ENCODE measurements around the gene CCDC60.

Gene CCDC60, protein sequence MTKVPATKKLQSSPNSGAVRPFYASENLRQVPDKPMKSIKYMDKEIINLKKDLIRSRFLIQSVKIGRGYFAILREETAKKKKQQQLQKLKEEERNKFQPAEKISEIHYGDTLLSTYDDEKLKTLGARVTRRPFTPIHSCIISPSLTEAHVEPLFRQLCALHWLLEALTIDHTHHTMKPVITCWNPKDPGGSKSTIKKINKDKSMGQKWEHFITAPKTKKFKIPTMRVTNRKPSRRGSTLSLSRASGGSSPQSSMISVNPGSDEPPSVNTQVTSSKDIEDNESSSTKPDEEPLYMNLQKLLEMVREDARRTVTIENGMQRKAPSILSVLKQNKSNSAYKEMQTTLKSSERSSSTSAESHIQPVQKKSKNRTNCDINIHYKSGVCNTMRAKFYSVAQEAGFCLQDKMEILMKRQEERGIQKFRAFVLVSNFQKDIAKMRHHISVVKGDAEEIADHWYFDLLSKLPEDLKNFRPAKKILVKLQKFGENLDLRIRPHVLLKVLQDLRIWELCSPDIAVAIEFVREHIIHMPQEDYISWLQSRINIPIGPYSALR

DNA sequence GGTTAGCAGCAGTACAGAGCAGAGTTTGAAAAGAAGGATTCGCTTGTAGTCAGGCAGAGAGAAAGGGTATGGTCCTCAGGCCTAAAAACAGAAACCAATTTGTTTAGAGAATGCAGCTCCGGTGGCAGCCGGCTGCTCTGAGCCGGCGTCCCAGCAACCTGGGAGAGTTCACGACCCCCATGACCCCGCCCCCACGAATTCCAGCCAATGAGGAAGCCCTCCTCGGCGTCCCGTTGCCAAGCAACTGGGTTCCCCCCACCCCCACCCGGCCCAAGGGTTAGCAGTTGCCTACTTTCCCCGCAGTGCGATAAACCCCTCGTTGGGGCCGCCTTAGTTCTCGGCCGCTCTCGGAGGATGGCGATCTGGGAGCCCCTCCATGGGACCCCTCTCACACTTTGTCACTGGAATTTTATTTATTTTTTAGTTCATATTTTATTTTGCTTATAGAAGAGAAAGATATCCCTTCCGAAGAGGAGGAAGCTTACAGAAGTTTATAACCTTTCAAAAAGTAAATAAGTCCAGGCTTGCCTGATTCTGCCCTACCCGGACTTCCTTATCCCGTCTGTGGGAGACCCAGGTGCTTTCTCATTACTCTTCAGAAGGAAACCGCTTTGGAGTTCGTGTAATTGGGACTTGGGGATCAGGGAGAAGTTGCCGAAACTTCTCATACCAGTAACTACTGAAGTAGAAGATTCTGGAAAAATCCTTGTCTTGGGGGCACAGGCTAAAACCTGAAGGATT, at the start of gene CCDC60:
Gene CCDC60, plus strand, starts transcription at position 300 of the 741 bp plus-strand sequence. CDS start 448 bp downstream, outside the sequence.
- Mint-ChIP-seq H3K9me3 (no peaks in the 10 kb centered on the region), H3K27ac (no peak within 1 kb of the TSS), H3K27me3 (peaks cover 5% of the 10 kb centered on the region), H3K4me1 (no peaks in the 10 kb centered on the region), H3K36me3 (no peaks in the 10 kb centered on the region), H3K4me3 (no peak within 1 kb of the TSS)
- no peak for DNase-seq
- CTCF ChIA-PET = no interaction called here

DNA sequence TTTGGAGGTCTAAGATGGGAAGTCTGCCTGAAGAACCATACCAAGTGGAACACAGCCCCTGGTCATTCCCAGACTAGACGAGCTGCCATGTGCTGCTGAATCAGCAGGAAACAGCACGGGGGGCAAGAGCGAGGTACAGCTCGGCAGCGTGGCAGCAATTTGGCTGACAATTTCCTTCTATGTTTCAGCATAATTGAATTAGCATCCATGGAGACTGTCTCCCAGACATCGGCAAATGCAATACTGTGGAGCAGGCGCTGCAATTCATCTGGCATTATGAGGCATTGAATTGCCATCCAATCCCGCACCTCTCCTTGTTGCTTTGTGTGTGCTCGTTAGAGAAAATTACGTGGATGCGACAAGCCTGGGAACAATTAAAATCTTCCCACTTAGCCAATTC, 46.0 kb upstream of the CCDC60 start:
- Mint-ChIP-seq H3K4me3 (no peak overlapping the region), H3K4me1 (no peaks in the 10 kb centered on the region), H3K27ac (no peak overlapping the region), H3K36me3 (no peaks in the 10 kb centered on the region), H3K9me3 (no peaks in the 10 kb centered on the region), H3K27me3 (no peaks in the 10 kb centered on the region)
- no peak for DNase-seq
- CTCF ChIA-PET = no interaction called here

GRCh38 chr12:119292893-119293630, 41.5 kb upstream of the CCDC60 start:
- no peak overlapping the region for H3K27ac Mint-ChIP-seq
- H3K36me3 Mint-ChIP-seq = no peaks in the 10 kb centered on the region
- H3K4me1 Mint-ChIP-seq = no peaks in the 10 kb centered on the region
- no peak overlapping the region for H3K4me3 Mint-ChIP-seq
- CTCF ChIA-PET = no interaction called here
- H3K9me3 Mint-ChIP-seq = no peaks in the 10 kb centered on the region
- no peaks in the 10 kb centered on the region for H3K27me3 Mint-ChIP-seq
- no peak for DNase-seq

DNA sequence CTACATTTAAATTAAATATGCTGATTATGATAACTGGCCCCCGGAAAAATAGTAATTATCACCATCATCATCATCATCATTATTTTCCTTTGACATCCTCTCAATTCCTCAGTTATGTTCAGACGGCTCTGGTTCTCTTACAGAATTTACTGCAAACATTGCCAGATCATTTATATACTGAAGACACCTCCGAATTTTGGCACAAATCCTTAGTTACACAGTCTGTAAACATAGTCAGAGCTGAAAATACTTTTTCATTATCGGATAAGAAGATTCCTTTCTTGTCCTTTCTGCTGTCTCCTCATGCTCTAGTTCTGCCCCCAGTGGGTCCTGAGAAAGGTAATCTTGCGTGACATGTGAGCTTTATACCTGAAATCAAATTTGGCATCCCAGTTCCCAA, 40.3 kb upstream of the CCDC60 start:
- no peaks in the 10 kb centered on the region for H3K9me3 Mint-ChIP-seq
- no peak for DNase-seq
- no peak overlapping the region for H3K27ac Mint-ChIP-seq
- H3K36me3 Mint-ChIP-seq = no peaks in the 10 kb centered on the region
- no peak overlapping the region for H3K4me3 Mint-ChIP-seq
- CTCF ChIA-PET = no interaction called here
- H3K27me3 Mint-ChIP-seq = no peaks in the 10 kb centered on the region
- H3K4me1 Mint-ChIP-seq = no peaks in the 10 kb centered on the region

DNA sequence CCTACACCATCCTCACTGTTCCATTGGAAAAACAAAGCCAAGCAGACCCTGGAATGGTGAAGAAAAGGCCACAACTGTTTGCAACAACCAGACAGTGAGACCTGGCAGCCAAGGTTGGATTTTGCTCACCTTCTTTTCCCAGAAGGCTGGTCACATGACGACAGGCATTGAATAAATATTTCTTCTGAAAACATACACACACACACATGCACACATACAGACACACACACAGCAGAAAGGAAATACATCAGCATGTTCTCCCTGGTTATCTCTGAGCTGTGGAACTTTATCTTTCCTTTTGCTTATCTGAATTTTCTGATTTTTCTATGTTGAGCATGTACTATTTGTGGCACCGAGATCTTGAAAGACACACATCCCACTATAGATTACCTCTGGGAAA, 38.0 kb upstream of the CCDC60 start:
- Mint-ChIP-seq H3K36me3 (no peaks in the 10 kb centered on the region), H3K4me3 (no peak overlapping the region), H3K27ac (no peak overlapping the region), H3K27me3 (no peaks in the 10 kb centered on the region), H3K9me3 (no peaks in the 10 kb centered on the region), H3K4me1 (no peaks in the 10 kb centered on the region)
- DNase-seq = no peak
- CTCF ChIA-PET = no interaction called here

DNA sequence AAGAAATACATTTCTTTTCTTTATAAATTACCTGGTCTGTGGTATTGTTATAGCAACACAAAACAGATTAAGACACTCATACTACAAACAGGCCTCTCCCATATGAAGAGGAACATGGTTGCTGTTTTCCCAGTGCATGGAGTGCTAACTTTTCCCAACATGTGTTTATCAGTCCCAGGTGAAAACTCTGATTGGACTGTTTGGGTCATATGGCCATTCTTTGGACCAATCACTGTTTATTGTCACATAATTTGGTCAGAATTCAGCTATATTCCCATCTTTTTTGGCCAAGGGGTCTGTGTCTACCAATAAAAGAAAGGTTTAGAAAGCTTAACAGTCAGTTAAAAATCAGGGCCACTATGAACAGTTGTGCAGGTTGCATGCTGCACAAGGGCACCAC, 35.4 kb upstream of the CCDC60 start:
- no peak overlapping the region for H3K27ac Mint-ChIP-seq
- CTCF ChIA-PET = no interaction called here
- H3K27me3 Mint-ChIP-seq = no peaks in the 10 kb centered on the region
- no peaks in the 10 kb centered on the region for H3K9me3 Mint-ChIP-seq
- H3K4me3 Mint-ChIP-seq = no peak overlapping the region
- DNase-seq = no peak
- no peaks in the 10 kb centered on the region for H3K4me1 Mint-ChIP-seq
- no peaks in the 10 kb centered on the region for H3K36me3 Mint-ChIP-seq

GRCh38 chr12:119301379-119301778, 33.1 kb upstream of the CCDC60 start:
- CTCF ChIA-PET = no interaction called here
- no peak for DNase-seq
- Mint-ChIP-seq H3K36me3 (no peaks in the 10 kb centered on the region), H3K4me1 (no peaks in the 10 kb centered on the region), H3K4me3 (no peak overlapping the region), H3K27ac (no peak overlapping the region), H3K27me3 (no peaks in the 10 kb centered on the region), H3K9me3 (no peaks in the 10 kb centered on the region)

DNA sequence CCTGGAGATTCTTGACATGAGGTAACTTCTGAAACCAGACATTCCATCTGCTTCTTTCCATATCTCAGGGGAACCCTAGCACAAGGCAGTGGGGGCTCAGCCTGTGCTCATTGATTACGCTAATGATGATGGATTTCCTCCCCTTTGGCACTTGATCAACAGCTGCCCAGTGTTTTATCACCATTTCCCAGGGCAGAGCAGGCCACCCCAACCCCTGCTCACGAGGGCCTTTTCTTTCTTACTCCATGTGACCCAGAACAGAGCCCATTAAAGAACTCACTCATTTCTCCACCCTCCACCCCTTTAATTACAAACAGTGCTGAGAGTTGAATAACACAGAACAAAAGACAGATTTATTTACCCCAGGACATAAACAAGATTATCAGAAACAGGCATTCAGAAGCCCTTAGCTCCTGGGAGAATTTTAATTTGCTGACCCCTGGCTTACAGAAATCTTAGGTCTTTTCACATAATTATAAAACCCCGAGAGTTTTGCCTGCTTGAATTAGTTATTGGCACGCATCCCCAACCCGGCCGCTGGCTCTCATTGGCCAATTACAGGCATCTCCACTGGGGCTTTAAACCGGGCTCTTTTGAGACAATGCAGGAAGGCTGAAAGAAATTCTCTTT, 32.0 kb upstream of the CCDC60 start:
- Mint-ChIP-seq H3K36me3 (no peaks in the 10 kb centered on the region), H3K9me3 (no peaks in the 10 kb centered on the region), H3K27me3 (no peaks in the 10 kb centered on the region), H3K27ac (no peak overlapping the region), H3K4me1 (no peaks in the 10 kb centered on the region), H3K4me3 (no peak overlapping the region)
- CTCF ChIA-PET = no interaction called here
- no peak for DNase-seq

DNA sequence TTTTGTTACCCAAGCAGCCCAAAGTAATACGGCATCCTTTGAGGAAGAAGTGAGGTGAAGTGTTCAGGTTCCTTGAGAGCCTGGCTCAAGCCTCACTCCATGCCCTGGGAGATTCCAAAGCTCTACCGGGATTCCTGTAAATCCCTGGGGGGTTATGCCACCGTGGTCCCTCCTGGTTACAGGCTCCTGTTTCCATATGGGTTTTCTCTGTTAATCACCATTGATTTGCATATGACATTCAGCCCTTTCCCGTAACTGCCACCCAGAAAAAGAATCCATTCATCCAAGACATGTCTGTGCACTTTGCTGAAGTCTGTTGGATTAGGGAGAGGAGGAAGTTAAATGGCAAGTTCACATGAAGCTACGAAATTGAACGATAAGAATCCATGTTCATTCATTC, 27.9 kb upstream of the CCDC60 start:
- CTCF ChIA-PET = no interaction called here
- no peaks in the 10 kb centered on the region for H3K36me3 Mint-ChIP-seq
- no peak for DNase-seq
- no peaks in the 10 kb centered on the region for H3K4me1 Mint-ChIP-seq
- H3K9me3 Mint-ChIP-seq = no peaks in the 10 kb centered on the region
- no peak overlapping the region for H3K4me3 Mint-ChIP-seq
- H3K27ac Mint-ChIP-seq = no peak overlapping the region
- no peaks in the 10 kb centered on the region for H3K27me3 Mint-ChIP-seq

- no peaks in the 10 kb centered on the region for H3K9me3 Mint-ChIP-seq
- H3K36me3 Mint-ChIP-seq = no peaks in the 10 kb centered on the region
- no peaks in the 10 kb centered on the region for H3K4me1 Mint-ChIP-seq
- DNase-seq = no peak
- H3K27me3 Mint-ChIP-seq = no peaks in the 10 kb centered on the region
- no peak overlapping the region for H3K27ac Mint-ChIP-seq
- CTCF ChIA-PET = no interaction called here
- no peak overlapping the region for H3K4me3 Mint-ChIP-seq
Measured at GRCh38 chr12:119307747-119308146, 26.8 kb upstream of the CCDC60 start.

GRCh38 chr12:119308708-119309456, 25.6 kb upstream of the CCDC60 start:
- Mint-ChIP-seq H3K4me1 (no peaks in the 10 kb centered on the region), H3K27ac (no peak overlapping the region), H3K4me3 (no peak overlapping the region), H3K36me3 (no peaks in the 10 kb centered on the region), H3K27me3 (no peaks in the 10 kb centered on the region), H3K9me3 (no peaks in the 10 kb centered on the region)
- DNase-seq = no peak
- CTCF ChIA-PET = no interaction called here

DNA sequence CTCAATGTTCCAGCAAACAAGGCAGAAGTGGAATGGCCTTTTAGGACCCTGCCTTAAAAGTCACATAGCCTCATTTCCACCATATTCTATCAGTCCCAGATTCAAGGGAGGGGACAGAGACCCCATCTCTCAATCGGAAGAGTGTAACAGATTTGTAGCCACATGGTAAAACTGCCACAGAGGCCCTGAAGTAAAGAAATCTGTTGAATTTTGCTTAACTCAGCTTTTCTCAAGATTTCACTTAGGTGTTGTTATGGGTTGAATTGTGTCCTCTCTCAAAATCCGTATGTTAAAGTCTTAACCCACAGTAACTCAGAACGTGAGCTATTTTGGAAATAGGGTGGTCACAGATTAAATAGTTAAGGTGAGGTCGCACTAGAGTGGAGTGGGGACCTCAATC, 22.7 kb upstream of the CCDC60 start:
- Mint-ChIP-seq H3K9me3 (peaks cover 2% of the 10 kb centered on the region), H3K4me3 (no peak overlapping the region)
- CTCF ChIA-PET = no interaction called here

GRCh38 chr12:119312904-119313303, 21.6 kb upstream of the CCDC60 start:
- CTCF ChIA-PET = no interaction called here
- peaks cover 2% of the 10 kb centered on the region for H3K9me3 Mint-ChIP-seq
- peak overlapping the region; percentile 50 for H3K27ac Mint-ChIP-seq
- no peaks in the 10 kb centered on the region for H3K36me3 Mint-ChIP-seq
- no peak overlapping the region for H3K4me3 Mint-ChIP-seq
- no peak for DNase-seq
- no peaks in the 10 kb centered on the region for H3K27me3 Mint-ChIP-seq
- H3K4me1 Mint-ChIP-seq = no peaks in the 10 kb centered on the region

More for the DNA sequence above, 22.7 kb upstream of the CCDC60 start:
- Mint-ChIP-seq H3K4me1 (no peaks in the 10 kb centered on the region), H3K36me3 (no peaks in the 10 kb centered on the region), H3K27ac (no peak overlapping the region), H3K27me3 (no peaks in the 10 kb centered on the region)
- DNase-seq = no peak

DNA sequence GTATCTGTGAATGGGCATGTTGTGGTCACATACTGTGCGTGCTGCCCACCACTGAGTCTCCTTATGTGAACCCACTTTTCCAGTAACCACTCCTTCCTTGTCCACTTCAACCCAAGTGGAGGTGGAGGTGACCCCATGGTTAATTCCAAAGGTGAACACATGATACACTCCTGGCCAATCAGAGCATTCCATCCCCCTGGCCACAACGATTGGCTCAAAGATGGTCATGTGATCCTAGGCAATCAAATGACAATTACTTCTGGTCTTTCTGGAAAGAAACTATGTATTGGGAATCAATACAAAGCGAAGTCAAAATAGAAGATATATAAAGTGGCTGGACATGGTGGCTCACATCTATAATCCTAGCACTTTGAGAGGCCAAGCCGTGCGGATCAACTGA, 20.2 kb upstream of the CCDC60 start:
- H3K9me3 Mint-ChIP-seq = peaks cover 2% of the 10 kb centered on the region
- no peak overlapping the region for H3K27ac Mint-ChIP-seq
- no peaks in the 10 kb centered on the region for H3K36me3 Mint-ChIP-seq
- no peak overlapping the region for H3K4me3 Mint-ChIP-seq
- DNase-seq = no peak
- H3K27me3 Mint-ChIP-seq = no peaks in the 10 kb centered on the region
- no peaks in the 10 kb centered on the region for H3K4me1 Mint-ChIP-seq
- CTCF ChIA-PET = no interaction called here
